PC-9 (cell line): Measurements from ENCODE around the gene PRSS1. TPM values are rescaled to one million over a fixed set of nuclear protein-coding genes. Genes with fewer than 3 reads are reported as not detected.
"Not testable (repeated sequence)": the region's sequence is repeated elsewhere in the genome, so short reads cannot be mapped to it uniquely, and the experiment has no call there.

ENCODE experiments used
- BruUV-seq: library from RNA; stranded (reverse); fragments of 400-500 nt; replicated peaks from 2 replicates; lab custom pipeline; 2021; lab: Mats Ljungman, UMichigan
- CTCF ChIA-PET: fragments of 300-600 bp; sonication (Branson Sonifier 250); formaldehyde crosslinking; loops from one replicate; lab custom pipeline; 2022; ENCODE audit warnings: antibody characterized with exemption; lab: Charles Lee
- POLR2A ChIA-PET: fragments of 300-600 bp; sonication (Branson Sonifier 250); formaldehyde crosslinking; loops from one replicate; lab custom pipeline; 2022; ENCODE audit warnings: antibody characterized with exemption; ENCODE audit not compliant: unreplicated experiment; lab: Charles Lee
- DNase-seq, 2 experiments: peaks; one replicate each; pipeline versions ENCODE4 v3.0.0 to v3.0.0-alpha.2; 2015 to 2022; ENCODE audit warnings: mixed read lengths in 1 of 2
- H2AFZ ChIP-seq: fragments of 200-600 bp; sonication (generic); 2 replicates; pipeline ENCODE4 v1.8.1; 2017; ENCODE audit warnings: antibody characterized with exemption
- H3F3A ChIP-seq: fragments of 200-600 bp; sonication (generic); 2 replicates; pipeline ENCODE4 v1.8.1; 2017; ENCODE audit warnings: antibody characterized with exemption, mild to moderate bottlenecking, low read depth; ENCODE audit not compliant: insufficient read depth
- H3K27ac ChIP-seq: fragments of 200-600 bp; sonication (generic); 2 replicates; pipeline ENCODE4 v1.6.1; 2016; ENCODE audit warnings: mixed run types
- H3K27me3 ChIP-seq: fragments of 200-600 bp; sonication (generic); 2 replicates; pipeline ENCODE4 v1.6.1; 2016; ENCODE audit warnings: low read depth, mixed run types; ENCODE audit not compliant: insufficient read depth
- H3K36me3 ChIP-seq: fragments of 200-600 bp; sonication (generic); 2 replicates; pipeline ENCODE4 v1.6.1; 2016; ENCODE audit warnings: low read depth, mixed run types
- H3K4me1 ChIP-seq: fragments of 200-600 bp; sonication (generic); replicated peaks from 2 replicates; pipeline ENCODE4 v1.6.1; 2016; ENCODE audit warnings: mixed run types; ENCODE audit not compliant: insufficient read depth
- H3K4me2 ChIP-seq: fragments of 200-600 bp; sonication (generic); 2 replicates; pipeline ENCODE4 v1.6.1; 2017; ENCODE audit warnings: mixed run types
- H3K4me3 ChIP-seq: fragments of 200-600 bp; sonication (generic); 2 replicates; pipeline ENCODE4 v1.6.1; 2016; ENCODE audit warnings: mixed run types
- H3K79me2 ChIP-seq: fragments of 200-600 bp; sonication (generic); 2 replicates; pipeline ENCODE4 v1.6.1; 2017; ENCODE audit warnings: low read depth, mixed run types
- H3K9me2 ChIP-seq: fragments of 200-600 bp; sonication (generic); 2 replicates; pipeline ENCODE4 v1.8.1; 2017; ENCODE audit warnings: mild to moderate bottlenecking; ENCODE audit not compliant: insufficient read depth
- H3K9me3 ChIP-seq: fragments of 200-600 bp; sonication (generic); 2 replicates; pipeline ENCODE4 v1.8.1; 2016; ENCODE audit warnings: low read depth; ENCODE audit not compliant: insufficient read depth
- H4K20me1 ChIP-seq: fragments of 200-600 bp; sonication (generic); 2 replicates; pipeline ENCODE4 v1.8.1; 2017; ENCODE audit not compliant: insufficient read depth
- EZH2 ChIP-seq: fragments of 200-600 bp; sonication (generic); IDR thresholded peaks from 2 replicates; pipeline ENCODE4 v1.8.0; 2017; ENCODE audit warnings: antibody characterized with exemption, low read depth
- intact Hi-C: fragments of 100-400 bp; cut with micrococcal nuclease; formaldehyde crosslinking; loops from one replicate; pipeline ENCODE4 v1.10.0; 2022; ENCODE audit not compliant: unreplicated experiment
- total RNA-seq: library from RNA; stranded (reverse); gene quantifications from 2 replicates; pipeline ENCODE4 v1.2.3, GENCODE V29; 2021
- TF ChIP-seq, protein P1 (sequence below): fragments of 200-600 bp; sonication (generic); conservative IDR thresholded peaks from 2 replicates; pipeline ENCODE4 v1.6.1; 2017; ENCODE audit warnings: mixed run types, antibody characterized with exemption, mild to moderate bottlenecking, moderate library complexity

PRSS1 gene
- total RNA-seq, 1 experiment from 2014 or later, result 0.94 TPM

DNA sequence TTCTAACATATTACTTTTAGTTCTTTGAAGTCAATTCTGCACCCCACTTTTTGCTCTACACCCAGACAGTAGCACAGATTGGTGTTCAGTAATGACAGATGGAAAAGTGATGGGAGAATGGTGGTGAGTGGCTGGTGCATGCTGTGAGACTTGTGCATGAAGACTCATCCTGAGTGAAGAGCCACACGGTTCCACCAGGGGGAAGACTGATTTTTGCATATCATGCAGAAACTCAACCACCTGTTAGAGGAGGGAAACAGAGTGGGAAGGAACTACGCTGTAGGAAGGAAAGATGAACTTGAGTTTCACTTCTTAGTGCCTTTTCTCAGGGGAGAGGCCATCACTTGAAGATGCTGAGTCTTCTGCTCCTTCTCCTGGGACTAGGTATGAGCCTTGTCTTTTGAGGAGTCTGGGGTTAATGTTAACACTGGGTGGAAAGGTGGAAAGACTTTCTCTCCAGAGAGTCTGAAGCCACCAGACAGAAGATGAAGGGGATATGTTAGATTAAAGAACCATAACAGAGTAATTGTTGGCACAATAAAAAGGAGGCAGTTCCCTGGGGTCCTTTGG is 9.3 kb upstream of the PRSS1 start:
- Histone ChIP-seq H3K9me3 (no peaks in the 10 kb centered on the region), H3K36me3 (no peaks in the 10 kb centered on the region), H3K27me3 (no peaks in the 10 kb centered on the region), H3K4me1 (no peaks in the 10 kb centered on the region), H3F3A (no peaks in the 10 kb centered on the region), H3K9me2 (no peaks in the 10 kb centered on the region), H3K4me3 (no peak overlapping the region), H3K27ac (no peak overlapping the region), H2AFZ (no peak overlapping the region), H3K79me2 (no peaks in the 10 kb centered on the region), H4K20me1 (no peaks in the 10 kb centered on the region), H3K4me2 (no peak overlapping the region)
- no TSS peak for BruUV-seq
- ChIA-PET CTCF (no interaction called here), POLR2A (interaction anchor here (0.6 kb wide), 1 partner anchor 68 kb away, joined by 4 read pairs; no protein-coding TSS in a partner anchor)
- intact Hi-C loops, result no loop called here
- DNase-seq, result no peak
- no peak for TF ChIP-seq EZH2
- TF ChIP-seq, protein P1, sequence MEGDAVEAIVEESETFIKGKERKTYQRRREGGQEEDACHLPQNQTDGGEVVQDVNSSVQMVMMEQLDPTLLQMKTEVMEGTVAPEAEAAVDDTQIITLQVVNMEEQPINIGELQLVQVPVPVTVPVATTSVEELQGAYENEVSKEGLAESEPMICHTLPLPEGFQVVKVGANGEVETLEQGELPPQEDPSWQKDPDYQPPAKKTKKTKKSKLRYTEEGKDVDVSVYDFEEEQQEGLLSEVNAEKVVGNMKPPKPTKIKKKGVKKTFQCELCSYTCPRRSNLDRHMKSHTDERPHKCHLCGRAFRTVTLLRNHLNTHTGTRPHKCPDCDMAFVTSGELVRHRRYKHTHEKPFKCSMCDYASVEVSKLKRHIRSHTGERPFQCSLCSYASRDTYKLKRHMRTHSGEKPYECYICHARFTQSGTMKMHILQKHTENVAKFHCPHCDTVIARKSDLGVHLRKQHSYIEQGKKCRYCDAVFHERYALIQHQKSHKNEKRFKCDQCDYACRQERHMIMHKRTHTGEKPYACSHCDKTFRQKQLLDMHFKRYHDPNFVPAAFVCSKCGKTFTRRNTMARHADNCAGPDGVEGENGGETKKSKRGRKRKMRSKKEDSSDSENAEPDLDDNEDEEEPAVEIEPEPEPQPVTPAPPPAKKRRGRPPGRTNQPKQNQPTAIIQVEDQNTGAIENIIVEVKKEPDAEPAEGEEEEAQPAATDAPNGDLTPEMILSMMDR, result no peak

DNA sequence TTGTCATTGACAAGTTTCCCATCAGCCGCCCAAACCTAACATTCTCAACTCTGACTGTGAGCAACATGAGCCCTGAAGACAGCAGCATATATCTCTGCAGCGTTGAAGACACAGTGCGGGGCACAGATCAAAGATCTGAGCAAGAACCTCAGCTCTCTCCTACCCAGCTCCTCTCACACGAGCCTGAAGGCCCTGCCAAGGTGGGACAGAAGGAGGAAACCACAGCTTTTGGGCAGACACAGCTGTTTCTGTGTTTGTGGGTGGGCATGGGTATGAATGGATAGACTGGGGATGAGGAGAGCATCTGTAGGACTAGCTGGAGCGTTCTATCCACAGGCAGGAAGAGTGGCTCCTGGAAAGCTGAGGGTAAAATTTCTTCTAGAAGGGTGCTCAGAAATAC is 8.5 kb upstream of the PRSS1 start:
- ChIA-PET CTCF (no interaction called here), POLR2A (no interaction called here)
- BruUV-seq, result no TSS peak
- Histone ChIP-seq H3K4me1 (no peaks in the 10 kb centered on the region), H3F3A (no peaks in the 10 kb centered on the region), H3K79me2 (no peaks in the 10 kb centered on the region), H3K36me3 (no peaks in the 10 kb centered on the region), H3K9me3 (no peaks in the 10 kb centered on the region), H3K4me2 (no peak overlapping the region), H3K27ac (no peak overlapping the region), H4K20me1 (no peaks in the 10 kb centered on the region), H2AFZ (no peak overlapping the region), H3K27me3 (no peaks in the 10 kb centered on the region), H3K9me2 (no peaks in the 10 kb centered on the region), H3K4me3 (no peak overlapping the region)
- TF ChIP-seq, protein P1, result no peak
- TF ChIP-seq EZH2, result no peak
- intact Hi-C loops, result no loop called here
- no peak for DNase-seq

DNA sequence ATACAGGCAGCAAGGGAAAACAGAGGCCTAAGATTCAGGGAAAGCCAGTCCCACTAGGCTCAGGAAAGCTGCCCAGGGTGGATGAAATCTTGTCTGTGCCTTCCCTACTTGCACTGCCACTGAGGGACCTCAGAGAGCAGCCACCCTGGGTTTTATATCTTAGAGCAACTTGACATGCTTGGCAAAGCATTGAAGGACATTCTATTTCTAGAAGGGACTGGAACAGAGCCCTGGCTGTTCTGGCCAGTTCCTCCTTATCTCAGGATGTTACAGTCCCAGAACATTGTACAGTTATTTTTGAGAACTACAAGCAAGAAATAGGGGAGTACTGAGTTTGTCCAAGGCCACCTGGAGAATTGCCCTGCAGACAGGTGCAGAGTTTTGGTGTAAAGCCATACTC is 7.3 kb upstream of the PRSS1 start:
- H2AFZ ChIP-seq, H3K4me3 ChIP-seq, BruUV-seq, CTCF ChIA-PET, DNase-seq, H3F3A ChIP-seq, H3K9me2 ChIP-seq, POLR2A ChIA-PET, H3K27me3 ChIP-seq, H3K36me3 ChIP-seq, H3K4me2 ChIP-seq, H3K27ac ChIP-seq, intact Hi-C loops, H3K79me2 ChIP-seq, H3K4me1 ChIP-seq, H3K9me3 ChIP-seq, H4K20me1 ChIP-seq: not testable (repeated sequence)

DNA sequence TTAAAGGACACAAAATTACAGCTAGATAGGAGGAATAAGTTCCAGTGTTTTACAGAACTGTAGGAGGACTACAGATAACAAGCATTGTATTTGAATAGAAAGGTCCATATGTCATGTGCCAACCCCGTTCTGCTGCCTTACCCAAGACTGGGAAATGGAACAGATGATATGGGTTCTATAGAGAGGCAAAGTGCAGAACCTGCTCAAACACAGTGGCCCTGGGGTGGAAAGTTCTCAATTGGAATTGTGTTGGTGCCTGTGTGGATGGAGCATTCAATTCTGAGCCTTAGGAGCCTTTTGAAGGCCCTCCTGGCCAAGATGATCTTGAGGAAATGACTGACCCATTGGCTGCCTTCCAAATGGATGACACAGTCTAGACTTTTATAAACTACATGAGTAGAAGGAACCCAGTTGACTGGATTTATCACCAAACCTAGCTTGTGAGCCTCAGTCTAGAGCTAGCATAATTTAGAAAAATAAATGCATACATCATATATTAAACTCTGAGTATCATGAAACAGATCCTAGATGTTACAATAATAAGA is 4.1 kb upstream of the PRSS1 start:
- no peaks in the 10 kb centered on the region for H4K20me1 ChIP-seq
- H3K4me2 ChIP-seq, result no peak overlapping the region
- BruUV-seq, result no TSS peak
- CTCF ChIA-PET, result no interaction called here
- DNase-seq, result no peak
- POLR2A ChIA-PET, result no interaction called here
- H3K9me2 ChIP-seq, result no peaks in the 10 kb centered on the region
- TF ChIP-seq, protein P1, result no peak
- TF ChIP-seq EZH2, result no peak
- intact Hi-C loops, result no loop called here
- H3F3A ChIP-seq, result no peaks in the 10 kb centered on the region
- no peak overlapping the region for H3K4me3 ChIP-seq
- H3K4me1 ChIP-seq, result peaks cover 19% of the 10 kb centered on the region
- H3K36me3 ChIP-seq, result no peaks in the 10 kb centered on the region
- no peaks in the 10 kb centered on the region for H3K9me3 ChIP-seq
- H2AFZ ChIP-seq, result no peak overlapping the region
- no peaks in the 10 kb centered on the region for H3K79me2 ChIP-seq
- H3K27me3 ChIP-seq, result no peaks in the 10 kb centered on the region
- H3K27ac ChIP-seq, result no peak overlapping the region
